Activated CD4-positive, CD25-positive, alpha-beta regulatory T cell treated with anti-CD3 and anti-CD28 coated beads, Interleukin-2, amount 50 U/mL, for 24 hours (primary cell): ENCODE measurements around the gene HNRNPH3.
"Not testable (repeated sequence)": the region's sequence is repeated elsewhere in the genome, so short reads cannot be mapped to it uniquely, and the experiment has no call there.

ENCODE experiments used
- ATAC-seq, 2 donors: fragments of 150-1000 bp; cut with Tn5 transposase; one replicate each; pipeline ENCODE4 v1.10.0; 2021; ENCODE audit warnings: mild to moderate bottlenecking in 1 of 2, moderate library complexity in 1 of 2

The HNRNPH3 gene, protein sequence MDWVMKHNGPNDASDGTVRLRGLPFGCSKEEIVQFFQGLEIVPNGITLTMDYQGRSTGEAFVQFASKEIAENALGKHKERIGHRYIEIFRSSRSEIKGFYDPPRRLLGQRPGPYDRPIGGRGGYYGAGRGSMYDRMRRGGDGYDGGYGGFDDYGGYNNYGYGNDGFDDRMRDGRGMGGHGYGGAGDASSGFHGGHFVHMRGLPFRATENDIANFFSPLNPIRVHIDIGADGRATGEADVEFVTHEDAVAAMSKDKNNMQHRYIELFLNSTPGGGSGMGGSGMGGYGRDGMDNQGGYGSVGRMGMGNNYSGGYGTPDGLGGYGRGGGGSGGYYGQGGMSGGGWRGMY

DNA sequence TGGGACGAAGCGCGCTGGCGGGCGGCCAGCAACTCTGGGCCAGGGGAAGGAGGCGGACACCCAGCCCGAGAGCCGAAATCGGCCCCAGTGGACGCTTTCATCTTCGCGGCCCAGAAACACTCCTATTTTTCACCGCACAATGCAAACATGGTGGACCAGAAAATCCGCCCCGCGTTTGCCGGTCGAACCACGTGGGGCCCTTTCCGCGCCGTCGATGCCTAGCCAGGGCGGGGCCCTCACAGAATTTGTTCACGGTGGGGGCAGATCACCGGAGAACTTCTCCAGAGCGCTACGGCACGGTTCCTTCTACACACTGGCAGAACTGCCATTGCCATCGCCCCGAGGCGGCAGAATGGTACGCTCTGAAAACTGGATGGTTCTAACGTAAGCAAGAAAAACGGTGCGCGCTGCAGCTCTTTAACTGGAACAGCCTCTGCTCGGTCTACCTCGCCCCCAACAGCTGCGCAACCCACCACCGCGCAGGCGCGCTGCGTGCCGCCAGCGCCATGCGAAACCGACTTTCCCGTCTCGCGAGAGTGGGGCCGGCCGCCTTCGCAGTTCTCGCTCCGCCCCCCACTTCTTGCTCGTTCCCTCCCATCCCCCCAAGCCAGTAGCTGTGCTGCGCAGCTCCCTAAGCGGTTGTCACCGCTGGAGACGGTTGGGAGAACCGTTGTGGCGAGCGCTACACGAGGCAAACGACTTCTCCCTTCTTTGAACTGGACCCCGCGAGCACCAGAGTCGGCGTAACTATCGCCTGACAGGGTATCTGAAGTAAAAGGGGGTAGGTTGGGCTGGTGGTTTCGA is at the start of gene HNRNPH3:
HNRNPH3 (plus strand) TSS at position 610 of the 804 bp plus-strand sequence. CDS start 5,158 bp downstream, outside the sequence.
- peak; percentile 83 to 86 for ATAC-seq

DNA sequence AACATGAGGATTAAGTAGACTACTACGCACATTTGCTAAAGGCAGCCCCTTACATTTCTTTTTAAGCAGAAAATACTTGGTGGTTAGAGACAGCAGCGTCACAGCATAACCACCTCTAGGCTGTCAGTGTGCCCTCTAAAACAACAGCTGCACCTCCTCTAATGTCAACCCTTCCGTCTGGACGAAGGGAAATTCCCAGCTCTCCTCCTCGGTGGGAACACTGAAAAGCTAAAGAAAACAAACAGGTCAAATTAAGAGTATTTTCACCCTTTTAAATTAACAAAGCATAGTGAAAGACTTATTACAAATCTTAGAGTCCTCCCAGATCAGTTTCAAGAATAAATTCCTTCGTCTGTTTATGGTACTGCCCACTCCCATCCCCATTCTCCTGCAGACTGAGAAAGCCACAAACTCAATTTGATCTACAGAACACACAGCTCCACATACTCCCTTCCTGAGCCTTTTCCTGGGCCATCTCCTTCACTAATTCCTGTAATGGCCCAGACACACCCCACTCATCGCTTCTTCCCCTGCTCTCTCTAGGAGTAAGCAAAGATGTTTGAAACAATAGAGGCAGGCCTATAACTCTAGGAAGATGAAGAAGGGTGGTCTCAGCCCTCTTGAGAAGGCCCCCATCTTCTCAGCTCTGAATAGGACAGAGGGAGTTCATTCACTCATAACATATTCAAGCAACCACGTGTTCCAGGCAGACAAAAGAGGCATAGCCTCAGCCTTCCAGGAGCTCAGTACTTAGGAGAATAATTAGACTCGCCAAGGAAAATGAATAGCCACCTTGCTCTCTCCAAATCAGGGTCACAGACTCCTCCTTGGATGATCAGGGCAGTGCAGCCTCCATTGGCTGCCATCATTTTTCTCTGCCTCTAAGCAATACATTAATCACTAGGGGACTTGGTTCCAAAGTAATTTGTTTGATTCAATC is 47.5 kb upstream of the HNRNPH3 start:
- ATAC-seq = no peak

DNA sequence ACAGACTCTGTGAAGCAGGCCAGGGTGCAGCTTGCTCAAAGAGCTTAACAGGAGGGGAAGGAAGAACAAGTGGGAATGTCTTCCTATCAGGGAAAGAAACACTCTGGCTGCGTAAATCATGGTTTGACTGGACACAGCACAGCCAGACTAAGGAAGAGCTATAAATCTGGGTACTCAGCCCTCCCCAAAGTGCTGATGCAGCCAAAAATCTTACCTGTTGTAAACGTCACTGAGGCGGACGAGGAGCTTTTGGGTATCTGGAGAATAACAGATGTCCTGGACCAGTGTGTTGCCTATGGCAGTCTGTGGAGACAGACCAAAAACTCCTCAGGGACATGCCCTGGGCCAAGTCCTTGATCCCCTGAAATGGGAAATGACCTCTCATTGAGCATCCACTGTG is 43.1 kb upstream of the HNRNPH3 start:
- ATAC-seq = no peak

DNA sequence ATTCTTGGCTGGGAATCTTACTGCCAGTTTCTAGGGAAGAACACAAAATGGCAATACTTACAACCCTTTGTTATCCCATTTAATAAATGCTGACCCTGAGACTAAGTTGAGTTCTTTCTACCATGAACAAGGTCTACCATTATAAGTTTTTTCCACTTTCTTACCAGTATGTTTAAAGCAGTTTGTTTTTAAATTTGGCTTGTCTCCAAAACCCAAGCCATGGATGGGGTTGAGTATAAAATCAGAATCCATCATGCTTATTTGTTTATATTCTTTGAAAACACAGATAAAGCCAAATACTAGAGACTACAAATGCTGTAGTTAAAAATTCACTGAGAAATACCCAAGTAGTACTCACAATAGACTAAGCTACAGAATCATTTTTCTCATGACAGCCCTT is 41.1 kb upstream of the HNRNPH3 start:
- ATAC-seq = no peak

DNA sequence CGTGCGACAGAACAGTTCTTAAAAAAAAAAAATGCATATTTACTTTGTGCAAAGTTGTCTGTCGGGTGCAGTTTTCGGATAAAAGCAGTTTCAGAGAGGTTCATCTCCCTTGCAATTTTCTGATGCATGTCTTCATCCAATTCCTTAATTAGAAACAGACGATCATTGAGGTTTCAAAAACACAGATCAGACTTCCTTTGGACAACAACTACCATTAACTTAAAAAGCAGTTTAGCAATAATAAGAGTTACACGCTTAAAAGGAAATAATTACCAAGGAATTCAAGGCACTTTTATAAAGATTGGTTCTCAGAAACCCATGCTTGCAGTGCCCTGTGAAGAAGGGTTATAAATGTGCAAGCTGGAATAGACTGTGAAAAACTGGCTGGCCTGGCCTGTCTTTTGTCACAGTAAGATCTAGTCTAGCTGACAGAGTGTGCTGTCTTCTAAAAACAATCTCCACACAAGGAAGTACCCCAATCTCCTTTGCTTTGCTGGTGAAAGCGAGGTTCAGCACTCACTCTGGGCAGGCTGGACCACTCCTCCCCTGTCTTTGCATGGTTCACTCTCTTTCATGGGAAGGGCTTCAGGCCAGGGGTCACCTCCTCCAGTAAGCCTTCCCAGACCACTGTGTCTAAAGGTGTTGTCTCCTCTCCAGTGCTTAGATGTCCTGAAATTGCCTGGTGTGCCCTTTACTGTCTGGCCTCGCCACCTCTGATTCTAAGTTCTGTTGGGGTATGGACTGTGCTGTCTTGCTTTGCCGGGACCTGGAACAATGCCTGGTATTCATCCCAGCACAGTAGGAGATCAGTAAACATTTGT is 34.8 kb upstream of the HNRNPH3 start:
- no peak for ATAC-seq

DNA sequence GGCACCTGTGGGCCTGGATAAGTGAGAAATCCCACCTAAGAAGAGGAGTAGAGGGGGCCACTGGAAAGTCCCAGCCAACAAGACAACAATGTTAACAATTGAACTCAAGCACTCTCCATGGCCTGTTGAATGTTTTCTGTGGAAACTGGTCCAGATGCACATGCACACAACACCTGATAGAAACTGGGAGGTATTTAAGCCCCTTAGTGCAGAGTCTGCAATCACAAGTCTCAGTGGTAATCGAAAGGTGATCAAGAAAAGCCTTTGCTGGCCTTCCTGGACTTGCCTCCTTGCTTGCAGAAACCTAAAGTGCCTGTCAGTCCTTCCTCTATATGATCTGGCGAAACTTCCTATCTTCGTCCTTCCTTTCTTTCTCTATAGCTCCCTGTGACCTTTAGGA is 30.6 kb upstream of the HNRNPH3 start:
- no peak for ATAC-seq

DNA sequence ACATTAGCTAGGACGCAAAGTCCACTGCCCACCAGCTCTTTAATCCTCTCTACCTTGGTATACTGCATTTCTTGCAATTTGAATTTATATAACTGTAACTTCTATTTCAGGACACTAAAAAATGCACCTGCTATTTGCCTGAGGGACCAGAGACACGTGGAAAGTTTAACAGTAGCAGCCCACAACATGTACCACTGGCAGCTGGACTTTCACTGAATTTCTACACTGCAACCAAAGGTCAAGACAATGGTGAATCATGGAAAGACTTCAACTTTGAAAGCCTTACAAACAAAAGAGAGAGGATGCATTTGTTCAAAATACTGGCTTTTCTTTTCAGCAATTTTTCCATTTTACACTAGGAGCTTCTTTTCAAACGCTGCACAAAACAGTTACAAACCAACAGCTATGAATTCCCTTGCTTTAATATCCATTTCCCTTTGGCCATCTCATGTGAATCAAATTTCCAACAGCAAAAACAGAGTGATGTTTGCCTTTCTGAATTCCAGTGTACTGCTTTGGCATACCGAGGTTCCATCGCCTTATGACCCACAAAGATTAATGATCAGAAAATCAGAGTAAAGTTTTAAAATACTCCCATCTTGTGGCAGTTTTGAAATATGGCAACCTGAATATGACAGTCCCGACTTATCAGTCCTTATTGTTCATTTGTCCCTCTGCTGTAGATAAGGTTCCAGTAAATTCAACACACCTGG is 29.9 kb upstream of the HNRNPH3 start:
- ATAC-seq = peak in 1 of 2 donors; percentile 30

DNA sequence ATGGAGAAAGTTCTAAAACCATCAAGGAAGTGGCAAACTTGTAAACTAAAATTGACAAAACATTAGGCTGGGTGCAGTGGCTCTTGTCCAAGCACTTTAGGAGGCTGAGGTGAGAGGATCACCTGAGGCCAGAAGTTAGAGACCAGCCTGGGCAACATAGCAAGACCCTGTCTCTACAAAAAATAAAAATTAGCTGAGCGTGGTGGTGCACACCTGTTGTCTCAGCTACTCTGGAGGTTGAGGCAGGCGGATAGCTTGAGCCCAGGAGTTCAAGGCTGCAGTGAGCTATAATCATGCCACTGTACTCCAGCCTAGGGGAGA is 29.4 kb upstream of the HNRNPH3 start:
- ATAC-seq = no peak

DNA sequence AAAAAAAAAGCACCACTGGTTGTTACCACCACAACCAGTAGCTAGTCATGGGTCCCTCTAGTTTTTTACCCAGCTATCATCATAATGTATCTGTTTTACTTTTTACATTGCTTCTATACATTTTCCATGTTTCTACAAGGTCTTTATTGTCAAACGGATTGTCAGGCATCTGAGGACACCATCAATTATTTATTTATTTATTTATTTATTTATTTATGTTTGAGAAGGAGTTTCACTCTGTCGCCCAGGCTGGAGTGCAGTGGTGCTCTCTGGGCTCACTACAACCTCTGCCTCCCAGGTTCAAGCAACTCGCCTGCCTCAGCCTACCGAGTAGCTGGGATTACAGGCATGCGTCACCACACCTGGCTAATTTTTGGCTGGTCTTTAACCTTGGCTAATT is 29.0 kb upstream of the HNRNPH3 start:
- ATAC-seq = no peak

DNA sequence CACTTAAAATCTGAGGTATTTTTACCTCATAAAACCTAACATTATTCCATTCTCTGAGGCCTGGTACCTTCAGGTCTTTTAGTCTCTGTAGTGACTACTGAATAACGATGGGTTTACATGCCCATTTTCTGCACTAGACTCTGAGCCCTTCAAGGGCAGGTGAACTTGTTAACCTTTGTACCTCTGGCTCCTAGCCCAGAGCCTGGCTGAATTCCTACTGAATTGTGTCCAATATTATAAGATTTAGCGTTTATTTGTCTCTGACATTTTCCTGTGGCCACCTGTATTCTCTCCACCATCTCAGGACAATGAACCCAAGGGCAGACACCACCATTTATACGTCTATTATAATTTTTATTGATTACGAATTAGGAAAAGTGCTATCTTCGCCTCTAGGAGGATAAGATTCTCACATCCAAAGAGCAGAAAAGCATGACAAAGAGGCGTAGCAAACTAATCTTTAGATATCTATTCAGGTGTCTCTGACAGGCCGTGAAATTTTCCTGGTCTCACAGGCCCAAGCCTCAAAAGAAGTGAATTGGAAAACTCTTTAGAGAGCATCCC is 27.9 kb upstream of the HNRNPH3 start:
- no peak for ATAC-seq

DNA sequence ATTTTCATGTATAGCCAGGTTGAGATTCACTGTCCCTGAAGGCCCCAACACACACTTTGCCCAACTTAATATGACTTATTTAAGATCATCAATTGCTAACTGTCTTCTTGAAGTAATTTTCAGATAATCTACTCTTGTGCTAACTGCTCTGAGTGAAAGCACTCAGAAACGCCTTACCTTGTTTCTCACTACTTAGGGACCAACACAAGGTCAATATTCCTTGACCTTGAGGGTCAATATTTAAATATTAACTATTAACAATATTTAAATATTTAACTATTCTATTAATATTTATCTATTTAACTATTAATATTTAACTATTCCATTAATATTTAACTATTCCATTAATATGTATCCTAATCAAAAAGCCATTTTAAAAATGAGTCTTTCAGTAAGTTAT is 26.0 kb upstream of the HNRNPH3 start:
- ATAC-seq = no peak

DNA sequence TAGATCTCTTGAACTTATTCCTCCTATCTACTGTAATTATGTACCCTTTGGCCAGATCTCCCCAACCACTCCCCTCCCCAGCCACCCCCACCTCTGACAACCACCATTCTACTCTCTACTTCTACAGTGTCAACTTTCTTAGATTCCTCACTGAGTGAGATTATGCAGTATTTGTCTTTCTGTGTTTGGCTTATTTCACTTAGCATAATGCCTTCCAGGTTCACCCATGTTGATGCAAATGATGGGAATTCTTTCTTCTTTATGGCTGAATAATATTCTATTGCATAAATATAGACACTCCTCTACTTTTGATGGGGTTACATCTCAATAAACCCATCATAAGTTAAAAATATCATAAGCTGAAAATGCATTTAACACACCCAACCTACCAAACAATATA is 21.3 kb upstream of the HNRNPH3 start:
- ATAC-seq = no peak

DNA sequence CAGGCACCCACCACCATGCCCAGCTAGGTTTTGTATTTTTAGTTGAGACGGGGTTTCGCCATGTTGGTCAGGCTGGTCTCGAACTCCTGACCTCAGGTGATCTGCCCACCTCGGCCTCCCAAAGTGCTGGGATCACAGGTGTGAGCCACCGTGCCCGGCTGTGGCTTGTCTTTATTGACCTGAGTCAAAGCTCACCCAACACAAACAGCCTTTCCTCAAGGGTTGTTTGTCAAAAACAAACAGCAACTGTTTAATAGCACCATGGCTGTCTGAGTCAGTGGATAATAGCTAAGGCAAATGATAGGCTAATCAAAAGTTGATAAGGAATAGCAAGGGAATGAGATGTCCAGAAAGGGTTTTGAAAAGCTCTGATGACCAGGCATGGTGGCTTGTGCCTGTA is 16.9 kb upstream of the HNRNPH3 start:
- ATAC-seq = not testable (repeated sequence)

DNA sequence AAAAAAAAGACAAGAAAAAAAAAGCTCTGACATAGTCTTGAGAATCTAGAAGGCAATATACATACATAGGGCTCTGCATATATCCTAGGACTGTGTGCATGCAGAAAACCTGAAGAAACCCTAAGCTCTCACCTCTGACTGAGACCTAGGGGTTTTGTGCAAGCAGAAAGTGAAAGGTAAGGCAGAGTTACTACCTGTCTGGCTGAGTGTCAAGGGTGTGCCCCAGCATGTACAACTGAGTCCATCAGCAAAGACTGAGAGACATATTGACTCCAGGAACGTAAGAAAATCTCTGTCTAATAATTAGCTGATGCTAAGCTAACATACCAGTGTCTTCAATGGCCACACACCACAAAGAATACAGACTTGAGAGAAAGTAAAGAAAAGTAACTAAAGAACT is 16.3 kb upstream of the HNRNPH3 start:
- no peak for ATAC-seq

DNA sequence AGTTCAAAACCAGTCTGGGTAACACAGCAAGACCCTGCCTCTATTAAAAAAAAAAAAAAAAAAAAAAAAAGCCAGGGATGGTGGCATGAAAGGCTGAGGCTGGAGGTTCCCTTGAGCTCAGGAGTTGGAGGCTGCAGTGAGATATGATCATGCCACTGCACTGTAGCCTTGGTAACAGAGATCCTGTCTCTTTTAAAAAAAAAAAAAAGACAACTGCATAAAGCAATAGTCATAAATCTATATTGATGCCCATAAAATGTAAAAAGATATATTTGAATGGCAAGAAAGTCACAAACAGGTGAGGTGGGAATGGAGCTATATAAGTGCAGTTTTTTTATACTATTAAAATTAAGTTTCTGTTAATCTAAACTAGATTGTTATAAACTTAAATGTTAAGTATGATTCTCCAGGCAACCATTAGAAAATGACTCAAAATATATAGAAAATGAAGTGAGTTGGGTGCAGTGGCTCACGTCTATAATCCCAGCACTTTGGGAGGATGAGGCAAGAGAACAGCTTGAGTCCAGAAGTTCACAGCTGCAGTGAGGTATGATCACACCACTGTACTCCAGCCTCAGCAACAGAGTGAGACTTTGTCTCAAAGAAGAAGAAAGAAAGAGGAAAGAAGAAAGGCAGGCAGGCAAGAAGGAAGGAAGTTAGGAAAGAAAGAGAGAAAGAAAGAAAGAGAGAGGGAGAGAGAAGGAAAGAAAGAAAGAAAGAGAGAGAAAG is 13.4 kb upstream of the HNRNPH3 start:
- no peak for ATAC-seq

DNA sequence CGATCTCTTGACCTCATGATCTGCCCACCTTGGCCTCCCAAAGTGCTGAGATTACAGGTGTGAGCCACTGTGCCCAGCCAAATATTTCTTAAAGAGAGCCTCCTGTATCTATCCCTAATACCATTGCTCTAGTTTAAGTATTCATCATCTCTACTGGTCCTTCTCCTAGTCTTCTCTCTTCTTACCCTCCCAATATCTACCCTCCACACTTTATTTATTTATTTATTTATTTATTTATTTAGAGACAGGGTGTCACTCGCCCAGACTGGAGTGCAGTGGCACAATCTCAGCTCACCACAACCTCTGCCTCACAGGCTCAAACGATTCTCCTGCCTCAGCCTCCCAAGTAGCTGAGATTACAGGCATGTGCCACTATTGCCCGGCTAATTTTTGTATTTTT is 7.5 kb upstream of the HNRNPH3 start:
- ATAC-seq = not testable (repeated sequence)

DNA sequence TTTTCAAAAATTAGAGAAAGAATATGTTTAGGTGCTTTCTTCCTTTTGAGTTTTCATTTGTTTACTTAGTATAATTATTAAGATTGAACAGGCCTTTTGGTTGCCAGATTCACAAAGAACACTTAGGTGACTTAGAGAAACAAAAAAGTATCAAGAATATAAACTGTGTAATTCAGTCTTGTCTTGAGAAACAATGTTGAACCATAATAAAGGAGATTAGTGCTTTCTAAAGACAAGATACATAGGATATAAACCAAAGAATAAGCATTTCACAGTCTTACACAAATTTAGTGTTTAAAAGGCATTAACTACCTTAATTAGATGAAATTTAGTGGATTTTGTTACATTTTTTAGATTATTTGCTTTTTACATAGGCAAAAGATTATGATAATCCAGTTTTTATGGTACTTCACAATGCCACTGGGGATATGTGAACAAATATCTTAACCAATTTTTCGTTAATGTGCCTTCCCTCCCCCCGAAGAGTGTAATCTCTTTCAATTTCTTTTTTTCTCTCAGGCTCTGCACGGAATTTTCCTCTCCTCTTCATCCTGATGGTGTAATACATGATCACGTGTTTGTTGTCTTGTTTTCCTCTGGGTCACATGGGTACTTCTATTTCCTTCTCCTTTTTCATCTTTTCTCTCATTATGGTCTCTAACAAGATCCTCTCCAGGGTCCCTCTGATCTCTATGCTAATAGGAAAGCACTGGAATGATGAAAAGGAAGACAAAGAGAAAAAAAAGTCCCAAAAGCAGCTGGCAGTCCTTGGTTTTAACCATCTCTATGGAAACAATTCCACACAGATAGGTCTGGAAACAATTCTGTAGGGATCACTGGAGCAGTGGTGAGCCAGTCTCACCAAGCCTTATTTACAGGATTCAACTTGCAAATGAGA is 3.7 kb upstream of the HNRNPH3 start:
- no peak for ATAC-seq

DNA sequence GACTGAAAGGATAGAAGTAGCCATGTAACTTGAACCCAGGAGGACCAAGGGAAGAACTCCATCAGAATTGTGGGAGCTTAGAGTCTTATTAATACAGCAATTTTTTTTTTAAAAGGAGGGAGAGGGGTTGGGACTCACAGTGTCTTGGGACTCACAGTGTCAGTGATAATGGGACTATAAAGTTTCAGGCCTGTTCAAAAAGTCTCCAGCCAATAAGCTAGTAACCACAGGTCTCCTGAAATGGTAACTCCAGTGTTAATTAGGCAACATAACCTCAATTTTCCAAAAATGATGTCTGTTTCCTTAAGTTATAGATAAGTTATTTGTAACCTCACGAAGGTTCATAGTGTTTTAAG is 2.4 kb upstream of the HNRNPH3 start:
- no peak for ATAC-seq

DNA sequence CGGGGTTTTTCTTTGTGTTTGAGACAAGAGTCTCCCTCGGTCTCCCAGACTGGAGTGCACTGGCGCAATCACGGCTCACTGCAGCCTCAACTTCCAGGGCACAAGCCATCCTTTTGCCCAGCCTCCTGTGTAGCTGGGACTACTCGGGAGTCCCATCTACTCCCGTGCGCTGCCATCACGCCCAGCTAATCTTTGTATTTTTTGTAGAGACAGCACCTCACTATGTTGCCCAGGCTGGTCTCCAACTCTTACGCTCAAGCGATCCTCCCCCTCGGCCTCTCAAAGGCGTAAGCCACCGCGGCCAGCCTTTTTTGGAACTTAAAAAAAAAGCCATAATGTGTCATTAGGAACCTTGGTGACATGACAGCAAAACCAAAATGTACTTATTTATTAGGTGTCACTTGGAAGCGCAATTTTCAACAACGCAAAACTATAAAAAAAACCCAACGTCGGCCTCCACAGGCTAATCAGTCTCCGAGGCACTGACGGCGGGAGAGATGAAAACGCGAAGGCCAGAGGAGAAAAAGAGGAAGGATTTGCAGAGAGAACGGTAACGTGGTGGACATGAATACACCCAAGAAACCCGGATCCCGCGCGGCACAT is 911 bp upstream of the HNRNPH3 start:
- ATAC-seq = no peak
